ENCODE measurements around the gene CTNNB1.

Gene CTNNB1

DNA sequence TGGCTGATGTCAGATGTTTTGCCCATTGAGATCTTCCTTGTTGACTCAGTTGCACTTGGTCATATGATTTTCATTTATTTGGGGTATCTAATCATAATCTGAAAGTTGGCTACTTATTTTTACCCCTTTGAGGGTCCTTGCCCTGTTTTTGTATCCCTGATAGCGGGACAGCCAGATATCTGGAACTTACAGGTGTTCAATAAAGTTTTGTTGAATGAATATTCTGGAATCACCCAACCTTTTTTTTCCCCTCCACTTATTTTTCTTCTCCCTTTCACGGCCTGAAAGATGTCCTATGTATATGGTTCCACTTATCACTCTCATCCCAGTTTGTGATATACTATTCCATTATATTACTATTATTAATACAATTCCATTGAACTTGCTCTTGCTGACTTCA, 12.8 kb downstream of the CTNNB1 start:
- TF ChIP-seq, protein P1, sequence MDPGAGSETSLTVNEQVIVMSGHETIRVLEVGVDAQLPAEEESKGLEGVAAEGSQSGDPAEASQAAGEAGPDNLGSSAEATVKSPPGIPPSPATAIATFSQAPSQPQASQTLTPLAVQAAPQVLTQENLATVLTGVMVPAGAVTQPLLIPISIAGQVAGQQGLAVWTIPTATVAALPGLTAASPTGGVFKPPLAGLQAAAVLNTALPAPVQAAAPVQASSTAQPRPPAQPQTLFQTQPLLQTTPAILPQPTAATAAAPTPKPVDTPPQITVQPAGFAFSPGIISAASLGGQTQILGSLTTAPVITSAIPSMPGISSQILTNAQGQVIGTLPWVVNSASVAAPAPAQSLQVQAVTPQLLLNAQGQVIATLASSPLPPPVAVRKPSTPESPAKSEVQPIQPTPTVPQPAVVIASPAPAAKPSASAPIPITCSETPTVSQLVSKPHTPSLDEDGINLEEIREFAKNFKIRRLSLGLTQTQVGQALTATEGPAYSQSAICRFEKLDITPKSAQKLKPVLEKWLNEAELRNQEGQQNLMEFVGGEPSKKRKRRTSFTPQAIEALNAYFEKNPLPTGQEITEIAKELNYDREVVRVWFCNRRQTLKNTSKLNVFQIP (CRISPR knock-in tag; IDR thresholded peaks at IDR 0.05; ENCODE audit: borderline replicate concordance, low read depth) = no peak
- TF ChIP-seq ESRRG (CRISPR knock-in tag; IDR thresholded peaks at IDR 0.05) (no peak), ZNF70 (CRISPR knock-in tag; IDR thresholded peaks at IDR 0.05) (no peak), TCF4 (CRISPR knock-in tag; IDR thresholded peaks at IDR 0.05; ENCODE audit: borderline replicate concordance) (no peak), TOX (CRISPR knock-in tag; IDR thresholded peaks at IDR 0.05; ENCODE audit: borderline replicate concordance) (no peak), ZNF8 (CRISPR knock-in tag; IDR thresholded peaks at IDR 0.05) (no peak), ZFP30 (CRISPR knock-in tag; IDR thresholded peaks at IDR 0.05) (no peak), ZFP3 (CRISPR knock-in tag; IDR thresholded peaks at IDR 0.05) (no peak), ZNF565 (CRISPR knock-in tag; conservative IDR thresholded peaks at IDR 0.05; ENCODE audit: low read depth) (no peak), OSR1 (CRISPR knock-in tag; IDR thresholded peaks at IDR 0.05) (no peak), RARB (CRISPR knock-in tag; IDR thresholded peaks at IDR 0.05) (no peak), GLIS3 (CRISPR knock-in tag; IDR thresholded peaks at IDR 0.05) (no peak), PPARA (CRISPR knock-in tag; IDR thresholded peaks at IDR 0.05; ENCODE audit: borderline replicate concordance) (no peak), ZC3H10 (CRISPR knock-in tag; IDR thresholded peaks at IDR 0.05) (no peak)
- TF ChIP-seq, protein P2, sequence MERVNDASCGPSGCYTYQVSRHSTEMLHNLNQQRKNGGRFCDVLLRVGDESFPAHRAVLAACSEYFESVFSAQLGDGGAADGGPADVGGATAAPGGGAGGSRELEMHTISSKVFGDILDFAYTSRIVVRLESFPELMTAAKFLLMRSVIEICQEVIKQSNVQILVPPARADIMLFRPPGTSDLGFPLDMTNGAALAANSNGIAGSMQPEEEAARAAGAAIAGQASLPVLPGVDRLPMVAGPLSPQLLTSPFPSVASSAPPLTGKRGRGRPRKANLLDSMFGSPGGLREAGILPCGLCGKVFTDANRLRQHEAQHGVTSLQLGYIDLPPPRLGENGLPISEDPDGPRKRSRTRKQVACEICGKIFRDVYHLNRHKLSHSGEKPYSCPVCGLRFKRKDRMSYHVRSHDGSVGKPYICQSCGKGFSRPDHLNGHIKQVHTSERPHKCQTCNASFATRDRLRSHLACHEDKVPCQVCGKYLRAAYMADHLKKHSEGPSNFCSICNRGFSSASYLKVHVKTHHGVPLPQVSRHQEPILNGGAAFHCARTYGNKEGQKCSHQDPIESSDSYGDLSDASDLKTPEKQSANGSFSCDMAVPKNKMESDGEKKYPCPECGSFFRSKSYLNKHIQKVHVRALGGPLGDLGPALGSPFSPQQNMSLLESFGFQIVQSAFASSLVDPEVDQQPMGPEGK (CRISPR knock-in tag; IDR thresholded peaks at IDR 0.05; ENCODE audit: borderline replicate concordance) = no peak
- TF ChIP-seq, protein P3, sequence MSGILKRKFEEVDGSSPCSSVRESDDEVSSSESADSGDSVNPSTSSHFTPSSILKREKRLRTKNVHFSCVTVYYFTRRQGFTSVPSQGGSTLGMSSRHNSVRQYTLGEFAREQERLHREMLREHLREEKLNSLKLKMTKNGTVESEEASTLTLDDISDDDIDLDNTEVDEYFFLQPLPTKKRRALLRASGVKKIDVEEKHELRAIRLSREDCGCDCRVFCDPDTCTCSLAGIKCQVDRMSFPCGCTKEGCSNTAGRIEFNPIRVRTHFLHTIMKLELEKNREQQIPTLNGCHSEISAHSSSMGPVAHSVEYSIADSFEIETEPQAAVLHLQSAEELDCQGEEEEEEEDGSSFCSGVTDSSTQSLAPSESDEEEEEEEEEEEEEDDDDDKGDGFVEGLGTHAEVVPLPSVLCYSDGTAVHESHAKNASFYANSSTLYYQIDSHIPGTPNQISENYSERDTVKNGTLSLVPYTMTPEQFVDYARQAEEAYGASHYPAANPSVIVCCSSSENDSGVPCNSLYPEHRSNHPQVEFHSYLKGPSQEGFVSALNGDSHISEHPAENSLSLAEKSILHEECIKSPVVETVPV (CRISPR knock-in tag; IDR thresholded peaks at IDR 0.05) = no peak
- TF ChIP-seq, protein P4, sequence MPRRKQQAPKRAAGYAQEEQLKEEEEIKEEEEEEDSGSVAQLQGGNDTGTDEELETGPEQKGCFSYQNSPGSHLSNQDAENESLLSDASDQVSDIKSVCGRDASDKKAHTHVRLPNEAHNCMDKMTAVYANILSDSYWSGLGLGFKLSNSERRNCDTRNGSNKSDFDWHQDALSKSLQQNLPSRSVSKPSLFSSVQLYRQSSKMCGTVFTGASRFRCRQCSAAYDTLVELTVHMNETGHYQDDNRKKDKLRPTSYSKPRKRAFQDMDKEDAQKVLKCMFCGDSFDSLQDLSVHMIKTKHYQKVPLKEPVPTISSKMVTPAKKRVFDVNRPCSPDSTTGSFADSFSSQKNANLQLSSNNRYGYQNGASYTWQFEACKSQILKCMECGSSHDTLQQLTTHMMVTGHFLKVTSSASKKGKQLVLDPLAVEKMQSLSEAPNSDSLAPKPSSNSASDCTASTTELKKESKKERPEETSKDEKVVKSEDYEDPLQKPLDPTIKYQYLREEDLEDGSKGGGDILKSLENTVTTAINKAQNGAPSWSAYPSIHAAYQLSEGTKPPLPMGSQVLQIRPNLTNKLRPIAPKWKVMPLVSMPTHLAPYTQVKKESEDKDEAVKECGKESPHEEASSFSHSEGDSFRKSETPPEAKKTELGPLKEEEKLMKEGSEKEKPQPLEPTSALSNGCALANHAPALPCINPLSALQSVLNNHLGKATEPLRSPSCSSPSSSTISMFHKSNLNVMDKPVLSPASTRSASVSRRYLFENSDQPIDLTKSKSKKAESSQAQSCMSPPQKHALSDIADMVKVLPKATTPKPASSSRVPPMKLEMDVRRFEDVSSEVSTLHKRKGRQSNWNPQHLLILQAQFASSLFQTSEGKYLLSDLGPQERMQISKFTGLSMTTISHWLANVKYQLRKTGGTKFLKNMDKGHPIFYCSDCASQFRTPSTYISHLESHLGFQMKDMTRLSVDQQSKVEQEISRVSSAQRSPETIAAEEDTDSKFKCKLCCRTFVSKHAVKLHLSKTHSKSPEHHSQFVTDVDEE (CRISPR knock-in tag; IDR thresholded peaks at IDR 0.05) = no peak
- no peak for ATAC-seq

DNA sequence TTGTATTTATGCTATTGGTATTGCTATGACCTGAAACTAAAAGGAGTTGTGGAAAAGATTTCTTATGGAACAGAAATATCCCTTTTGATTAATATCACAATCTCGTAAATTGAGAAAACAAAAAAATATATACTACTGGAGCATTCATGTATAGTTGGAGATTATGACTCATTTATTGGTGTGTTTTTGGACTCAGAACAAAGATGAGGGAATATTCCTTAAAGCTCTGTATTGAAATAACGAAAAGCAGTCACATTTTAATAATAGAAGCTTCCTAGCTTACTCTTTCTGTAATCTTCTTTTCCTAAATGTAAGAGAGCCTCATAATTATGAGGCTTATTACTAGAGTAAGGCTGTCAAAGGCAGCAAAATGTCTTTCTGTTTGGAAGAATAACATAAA, 14.3 kb downstream of the CTNNB1 start:
- TF ChIP-seq BACH2 (CRISPR knock-in tag; IDR thresholded peaks at IDR 0.05; ENCODE audit: borderline replicate concordance) = no peak
- TF ChIP-seq TCF4 (CRISPR knock-in tag; IDR thresholded peaks at IDR 0.05; ENCODE audit: borderline replicate concordance) = no peak
- TF ChIP-seq, protein P4 (CRISPR knock-in tag; IDR thresholded peaks at IDR 0.05) = no peak
- TF ChIP-seq ZFP30 (CRISPR knock-in tag; IDR thresholded peaks at IDR 0.05) = no peak
- TF ChIP-seq OSR1 (CRISPR knock-in tag; IDR thresholded peaks at IDR 0.05) = no peak
- no peak for TF ChIP-seq ZC3H10 (CRISPR knock-in tag; IDR thresholded peaks at IDR 0.05)
- TF ChIP-seq TOX (CRISPR knock-in tag; IDR thresholded peaks at IDR 0.05; ENCODE audit: borderline replicate concordance) = no peak
- TF ChIP-seq, protein P1 (CRISPR knock-in tag; IDR thresholded peaks at IDR 0.05; ENCODE audit: borderline replicate concordance, low read depth) = no peak
- no peak for TF ChIP-seq PPARA (CRISPR knock-in tag; IDR thresholded peaks at IDR 0.05; ENCODE audit: borderline replicate concordance)
- no peak for TF ChIP-seq ZNF8 (CRISPR knock-in tag; IDR thresholded peaks at IDR 0.05)
- TF ChIP-seq, protein P5, sequence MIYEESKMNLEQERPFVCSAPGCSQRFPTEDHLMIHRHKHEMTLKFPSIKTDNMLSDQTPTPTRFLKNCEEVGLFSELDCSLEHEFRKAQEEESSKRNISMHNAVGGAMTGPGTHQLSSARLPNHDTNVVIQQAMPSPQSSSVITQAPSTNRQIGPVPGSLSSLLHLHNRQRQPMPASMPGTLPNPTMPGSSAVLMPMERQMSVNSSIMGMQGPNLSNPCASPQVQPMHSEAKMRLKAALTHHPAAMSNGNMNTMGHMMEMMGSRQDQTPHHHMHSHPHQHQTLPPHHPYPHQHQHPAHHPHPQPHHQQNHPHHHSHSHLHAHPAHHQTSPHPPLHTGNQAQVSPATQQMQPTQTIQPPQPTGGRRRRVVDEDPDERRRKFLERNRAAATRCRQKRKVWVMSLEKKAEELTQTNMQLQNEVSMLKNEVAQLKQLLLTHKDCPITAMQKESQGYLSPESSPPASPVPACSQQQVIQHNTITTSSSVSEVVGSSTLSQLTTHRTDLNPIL (CRISPR knock-in tag; IDR thresholded peaks at IDR 0.05; ENCODE audit: low read depth) = no peak
- no peak for TF ChIP-seq ARNTL (CRISPR knock-in tag; IDR thresholded peaks at IDR 0.05; ENCODE audit: borderline replicate concordance, low read depth)
- TF ChIP-seq RARB (CRISPR knock-in tag; IDR thresholded peaks at IDR 0.05) = no peak
- TF ChIP-seq GLIS3 (CRISPR knock-in tag; IDR thresholded peaks at IDR 0.05) = no peak
- TF ChIP-seq ZNF70 (CRISPR knock-in tag; IDR thresholded peaks at IDR 0.05) = no peak
- no peak for ATAC-seq

All from SK-N-SH treated with all-trans-retinoic acid at 6 μM for 48 hours (cell line).